ENCODE measurements around the gene DCUN1D5.

GRCh38 chr11:103125462-103125861, 33.5 kb upstream of the DCUN1D5 start:
- TF ChIP-seq CTCF (IDR thresholded peaks at IDR 0.05) (no peak), POLR2A (IDR thresholded peaks at IDR 0.05) (no peak)
